CD8-positive, alpha-beta memory T cell (primary cell): ENCODE measurements around the gene CD81. TPM values are rescaled to one million over a fixed set of nuclear protein-coding genes. Genes with fewer than 3 reads are reported as not detected.

Experiments
- CTCF ChIA-PET: fragments of 350-600 bp; sonication (Branson Sonifier 250); formaldehyde crosslinking; loops from one replicate; lab custom pipeline; 2021; ENCODE audit warnings: antibody characterized with exemption; lab: Charles Lee
- POLR2A ChIA-PET: fragments of 350-600 bp; sonication (Branson Sonifier 250); formaldehyde crosslinking; loops from one replicate; lab custom pipeline; 2021; ENCODE audit warnings: antibody characterized with exemption; lab: Charles Lee
- DNase-seq, 5 donors: peaks; one replicate each; pipeline versions ENCODE4 v3.0.0 to v3.0.0-alpha.2; 2020 to 2022; ENCODE audit warnings: mixed read lengths in 1 of 5
- H3K27ac ChIP-seq: one replicate; pipeline ENCODE4 v1.7.0; 2013; ENCODE audit warnings: low read depth, mild to moderate bottlenecking, low read length, moderate library complexity
- H3K27me3 ChIP-seq: 2 replicates; pipeline ENCODE4 v1.7.0; 2013; ENCODE audit warnings: low read length, mild to moderate bottlenecking; ENCODE audit not compliant: insufficient read depth, poor library complexity, severe bottlenecking
- H3K36me3 ChIP-seq: 2 replicates; pipeline ENCODE4 v1.7.0; 2013; ENCODE audit warnings: mild to moderate bottlenecking, low read length, moderate library complexity; ENCODE audit not compliant: insufficient read depth
- H3K4me1 ChIP-seq: 2 replicates; pipeline ENCODE4 v1.7.0; 2013; ENCODE audit warnings: mild to moderate bottlenecking, low read length, moderate library complexity; ENCODE audit not compliant: insufficient read depth
- H3K4me3 ChIP-seq: 2 replicates; pipeline ENCODE4 v1.7.0; 2013; ENCODE audit warnings: mild to moderate bottlenecking, low read length
- H3K9me3 ChIP-seq: 2 replicates; pipeline ENCODE4 v1.7.0; 2013; ENCODE audit warnings: mild to moderate bottlenecking, low read length
- H3K27ac Mint-ChIP-seq, 8 donors: one replicate each; pipeline ENCODE4 v1.8.0; 2020 to 2021; ENCODE audit warnings: mixed read lengths in 8 of 8, mild to moderate bottlenecking in 6 of 8, inconsistent platforms in 3 of 8, moderate library complexity in 3 of 8
- H3K27me3 Mint-ChIP-seq, 2 donors: one replicate each; pipeline ENCODE4 v1.8.0; 2020 to 2021; ENCODE audit warnings: mixed read lengths in 2 of 2, mild to moderate bottlenecking in 1 of 2, moderate library complexity in 1 of 2
- H3K36me3 Mint-ChIP-seq, 3 donors: one replicate each; pipeline ENCODE4 v1.8.0; 2020 to 2021; ENCODE audit warnings: mixed read lengths in 3 of 3, inconsistent platforms in 1 of 3, mild to moderate bottlenecking in 1 of 3
- H3K4me1 Mint-ChIP-seq, 3 donors: one replicate each; pipeline ENCODE4 v1.8.0; 2020 to 2021; ENCODE audit warnings: mixed read lengths in 3 of 3, inconsistent platforms in 1 of 3, mild to moderate bottlenecking in 1 of 3
- H3K4me3 Mint-ChIP-seq, 7 donors: one replicate each; pipeline ENCODE4 v1.8.0; 2020 to 2021; ENCODE audit warnings: mixed read lengths in 7 of 7, mild to moderate bottlenecking in 6 of 7, moderate library complexity in 4 of 7, inconsistent platforms in 2 of 7
- H3K9me3 Mint-ChIP-seq, 5 donors: one replicate each; pipeline ENCODE4 v1.8.0; 2020 to 2022; ENCODE audit warnings: mixed read lengths in 5 of 5, mild to moderate bottlenecking in 3 of 5, moderate library complexity in 2 of 5, inconsistent platforms in 1 of 5
- polyA plus RNA-seq: library from polyadenylated mRNA; unstranded; fragments of 300-500 nt; fragmentation: Illumina TruSeq; gene quantifications from one replicate; pipeline ENCODE4 v1.2.3, GENCODE V29; 2021
- total RNA-seq, 2 experiments: library from RNA; stranded (reverse); gene quantifications; one replicate each; pipeline ENCODE4 v1.2.3, GENCODE V29; 2021

CD81 gene
- total and polyA plus RNA-seq, 3 experiments from 2014 or later, result 107 to 189 (median 176) TPM

DNA sequence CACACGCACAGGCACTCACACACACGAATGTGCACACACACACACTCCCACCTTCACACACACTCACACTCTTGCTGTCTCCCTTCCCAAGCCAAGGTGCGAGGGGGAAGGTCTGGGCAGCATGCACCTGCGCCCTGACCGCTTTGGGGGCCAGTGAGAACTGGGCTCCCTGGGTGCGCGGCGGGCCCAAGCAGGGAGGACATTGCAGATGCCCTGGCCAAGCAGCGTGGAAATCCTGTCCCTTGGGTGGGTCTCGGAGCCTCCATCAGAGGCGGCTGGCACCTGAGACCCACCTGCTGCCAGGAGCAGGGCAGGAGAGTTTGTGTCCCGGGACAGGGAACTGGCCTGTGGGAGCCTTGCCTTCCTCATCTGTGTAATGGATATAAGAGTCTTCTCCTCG, 3.3 kb downstream of the CD81 start:
- Histone ChIP-seq H3K27me3 (no peaks in the 10 kb centered on the region), H3K36me3 (no peaks in the 10 kb centered on the region), H3K4me1 (peaks cover 50% of the 10 kb centered on the region), H3K4me3 (no peak overlapping the region), H3K9me3 (no peaks in the 10 kb centered on the region), H3K27ac (no peak overlapping the region)
- Mint-ChIP-seq H3K4me3 (peak overlapping the region in 6 of 7 donors; percentile 47 to 82 (median 70)), H3K27me3 (peaks cover 0 to 3% of the 10 kb centered on the region in 2 donors), H3K9me3 (no peaks in the 10 kb centered on the region), H3K27ac (peak overlapping the region; percentile 73 to 88 (median 79)), H3K36me3 (peaks cover 0 to 17% (median 0%) of the 10 kb centered on the region in 3 donors), H3K4me1 (peaks cover 43 to 76% (median 54%) of the 10 kb centered on the region in 3 donors)
- CTCF ChIA-PET, result no interaction called here
- no peak for DNase-seq
- POLR2A ChIA-PET, result no interaction called here

DNA sequence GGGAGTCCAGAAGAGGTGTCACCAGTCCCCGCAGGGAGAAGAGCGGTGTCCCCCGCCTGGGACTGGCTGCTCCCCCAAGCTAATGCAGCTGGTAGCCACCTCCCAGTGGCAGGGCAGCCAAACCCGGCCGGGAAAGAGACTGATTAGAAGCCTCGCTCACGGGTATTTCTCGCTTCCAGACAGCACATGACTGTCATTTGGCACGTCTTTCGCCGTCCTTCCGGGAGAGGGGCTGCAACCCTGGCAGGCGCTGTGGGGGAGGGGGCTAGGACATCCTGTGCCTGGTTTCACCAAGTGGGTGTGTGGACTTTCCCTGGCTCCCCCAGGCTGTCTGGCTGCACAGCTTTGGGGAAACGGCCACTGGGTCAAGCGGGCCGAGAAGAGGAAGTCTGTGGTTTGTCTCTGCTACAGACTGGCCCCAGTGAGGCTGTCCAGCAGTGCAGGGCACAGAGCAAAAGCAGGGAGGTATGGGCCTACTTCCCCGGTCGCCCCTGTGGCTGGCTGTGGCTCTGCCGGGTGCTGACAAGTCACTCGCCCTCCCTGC, 3.8 kb downstream of the CD81 start:
- no peaks in the 10 kb centered on the region for H3K36me3 ChIP-seq
- H3K27ac ChIP-seq, result no peak overlapping the region
- no peaks in the 10 kb centered on the region for H3K27me3 ChIP-seq
- peak in 1 of 5 donors; percentile 49 for DNase-seq
- peaks cover 0 to 20% (median 0%) of the 10 kb centered on the region in 3 donors for H3K36me3 Mint-ChIP-seq
- H3K4me1 Mint-ChIP-seq, result peaks cover 48 to 80% (median 58%) of the 10 kb centered on the region in 3 donors
- ChIA-PET POLR2A (no interaction called here), CTCF (no interaction called here)
- H3K27me3 Mint-ChIP-seq, result peaks cover 0 to 3% of the 10 kb centered on the region in 2 donors
- H3K4me1 ChIP-seq, result peaks cover 55% of the 10 kb centered on the region
- no peaks in the 10 kb centered on the region for H3K9me3 Mint-ChIP-seq
- peak overlapping the region in 7 of 8 donors; percentile 29 to 87 (median 76) for H3K27ac Mint-ChIP-seq
- no peaks in the 10 kb centered on the region for H3K9me3 ChIP-seq
- H3K4me3 Mint-ChIP-seq, result peak overlapping the region in 5 of 7 donors; percentile 27 to 72 (median 55)
- no peak overlapping the region for H3K4me3 ChIP-seq

DNA sequence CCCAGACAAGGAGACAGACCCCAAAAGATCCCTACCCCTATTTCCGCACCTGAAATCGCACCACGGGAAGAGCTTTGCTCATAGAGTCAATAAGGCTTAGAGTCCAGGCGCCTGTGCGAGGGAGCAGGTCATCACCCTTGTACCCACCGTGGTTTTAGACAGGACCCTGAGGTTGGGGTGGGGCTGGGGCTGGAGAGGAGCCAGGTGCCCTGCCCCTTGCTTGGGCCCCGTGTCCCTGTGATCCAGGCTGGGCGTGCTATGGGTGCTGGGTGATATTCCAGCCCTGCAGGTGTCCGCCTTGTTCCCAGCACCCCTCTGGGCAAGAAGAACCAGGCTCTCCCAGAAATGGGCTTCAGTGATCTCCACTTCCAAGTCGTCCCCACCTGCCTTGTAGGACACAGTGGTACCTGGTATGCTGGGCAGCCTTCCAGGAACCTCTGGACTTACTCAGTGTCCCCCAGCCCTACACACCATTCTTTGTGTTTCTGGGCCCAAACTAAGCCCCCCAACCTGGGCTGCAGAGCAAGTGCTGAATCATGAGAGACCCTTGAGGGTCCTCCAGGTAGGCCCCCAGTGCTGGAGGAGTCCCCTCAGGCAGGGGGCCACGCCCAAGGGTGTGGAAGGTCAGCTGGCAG, 4.5 kb downstream of the CD81 start:
- peak overlapping the region in 6 of 8 donors; percentile 17 to 81 (median 48) for H3K27ac Mint-ChIP-seq
- DNase-seq, result peak in 1 of 5 donors; percentile 44
- Histone ChIP-seq H3K9me3 (no peaks in the 10 kb centered on the region), H3K27me3 (no peaks in the 10 kb centered on the region), H3K36me3 (no peaks in the 10 kb centered on the region), H3K4me3 (no peak overlapping the region), H3K4me1 (peaks cover 60% of the 10 kb centered on the region), H3K27ac (no peak overlapping the region)
- H3K36me3 Mint-ChIP-seq, result peaks cover 0 to 23% (median 0%) of the 10 kb centered on the region in 3 donors
- H3K4me3 Mint-ChIP-seq, result peak overlapping the region; percentile 23 to 79 (median 57)
- no peaks in the 10 kb centered on the region for H3K27me3 Mint-ChIP-seq
- ChIA-PET CTCF (interaction anchor here (0.7 to 1.6 kb wide), 2 partner anchors 19 to 76 kb away, joined by 3 to 11 read pairs; partner anchors contain the start of gene TSSC4), POLR2A (interaction anchor here (1.2 kb wide), 1 partner anchor 19 kb away, joined by 3 read pairs; the partner anchor contains the start of gene TSSC4)
- no peaks in the 10 kb centered on the region for H3K9me3 Mint-ChIP-seq
- peaks cover 52 to 83% (median 59%) of the 10 kb centered on the region in 3 donors for H3K4me1 Mint-ChIP-seq

DNA sequence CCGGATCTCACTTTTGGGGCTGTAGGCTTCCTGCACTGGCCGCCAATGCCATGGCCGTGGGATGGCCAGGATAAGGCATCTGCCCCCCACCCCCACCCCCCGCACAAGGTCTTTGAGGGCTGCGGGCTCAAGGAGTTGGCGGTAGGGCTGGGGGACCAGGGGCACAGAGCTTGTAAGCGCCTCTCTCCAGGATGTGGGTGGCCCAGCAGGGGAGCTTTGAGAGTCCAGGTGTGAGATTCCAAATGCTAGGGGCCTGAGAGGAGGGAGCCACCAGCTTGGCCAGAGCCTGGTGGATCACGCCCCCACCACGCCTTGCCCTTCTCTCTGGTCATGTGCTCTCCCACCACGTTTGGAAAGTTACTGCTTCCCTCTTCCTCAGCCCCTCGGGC, 5.0 kb downstream of the CD81 start:
- no peaks in the 10 kb centered on the region for H3K36me3 ChIP-seq
- H3K4me1 ChIP-seq, result peaks cover 62% of the 10 kb centered on the region
- CTCF ChIA-PET, result interaction anchor here (0.7 to 1.6 kb wide), 2 partner anchors 19 to 76 kb away, joined by 3 to 11 read pairs; partner anchors contain the start of gene TSSC4
- Mint-ChIP-seq H3K27ac (peak overlapping the region in 5 of 8 donors; percentile 17 to 90 (median 67)), H3K27me3 (no peaks in the 10 kb centered on the region), H3K9me3 (no peaks in the 10 kb centered on the region), H3K4me1 (peaks cover 57 to 88% (median 64%) of the 10 kb centered on the region in 3 donors), H3K36me3 (peaks cover 0 to 23% (median 0%) of the 10 kb centered on the region in 3 donors), H3K4me3 (peak overlapping the region in 2 of 7 donors; percentile 13 to 72)
- H3K4me3 ChIP-seq, result no peak overlapping the region
- no peaks in the 10 kb centered on the region for H3K9me3 ChIP-seq
- DNase-seq, result peak in 1 of 5 donors; percentile 46
- POLR2A ChIA-PET, result interaction anchor here (0.8 to 1.2 kb wide), 2 partner anchors 18 to 20 kb away, joined by 3 to 5 read pairs; partner anchors contain the start of gene TSSC4
- H3K27me3 ChIP-seq, result no peaks in the 10 kb centered on the region
- no peak overlapping the region for H3K27ac ChIP-seq

DNA sequence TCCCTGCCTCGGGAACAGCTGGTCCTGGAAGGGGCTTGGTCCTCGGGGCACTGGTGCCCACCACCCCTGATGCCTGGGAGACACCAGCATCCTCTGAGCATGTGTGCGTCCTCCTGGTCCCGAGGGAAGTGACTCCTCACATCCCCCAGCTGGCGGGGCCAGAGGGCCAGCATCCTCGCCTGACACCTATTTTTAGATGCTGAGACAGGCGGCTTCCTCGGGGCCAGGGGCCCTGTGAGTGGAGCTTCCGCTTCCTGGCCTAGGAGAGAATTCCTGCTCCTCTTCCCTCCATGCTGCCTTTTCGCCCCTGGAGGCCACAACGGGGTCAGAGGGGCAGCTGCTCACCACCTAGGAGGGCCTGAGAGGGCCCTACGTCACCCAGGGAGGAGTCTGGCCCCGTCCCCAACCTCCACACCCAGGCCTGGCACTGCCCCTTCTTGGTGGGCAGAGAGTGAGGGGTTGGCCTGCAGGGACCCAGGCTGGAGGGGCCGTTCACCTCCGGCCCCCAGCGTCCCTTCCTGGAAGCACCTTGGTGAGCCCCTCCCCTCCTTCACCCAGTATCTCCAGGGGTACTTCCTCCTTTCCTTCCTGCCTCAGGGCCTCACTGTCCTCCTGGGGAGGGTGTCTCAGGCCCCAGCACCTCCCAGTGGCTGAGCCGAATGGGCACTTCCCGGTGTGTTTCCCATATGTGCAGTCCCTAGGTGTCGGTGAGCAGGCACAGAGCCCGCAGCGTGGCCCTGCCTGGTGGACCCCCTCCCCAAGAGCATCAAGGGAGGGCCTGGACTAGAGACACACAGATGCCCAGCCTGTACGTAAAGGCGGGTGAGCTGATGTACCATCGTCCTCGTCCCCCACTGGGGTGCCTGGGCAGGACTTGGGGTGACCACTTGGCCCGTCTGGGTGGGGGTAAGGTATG, 6.1 kb downstream of the CD81 start:
- Mint-ChIP-seq H3K9me3 (no peaks in the 10 kb centered on the region), H3K36me3 (peaks cover 0 to 19% (median 0%) of the 10 kb centered on the region in 3 donors), H3K4me1 (peaks cover 66 to 94% (median 71%) of the 10 kb centered on the region in 3 donors), H3K4me3 (peak overlapping the region in 4 of 7 donors; percentile 8 to 87 (median 46)), H3K27me3 (no peaks in the 10 kb centered on the region), H3K27ac (peak overlapping the region in 7 of 8 donors; percentile 33 to 84 (median 63))
- ChIA-PET CTCF (interaction anchor here (1.4 to 2.8 kb wide), 3 partner anchors 17 to 80 kb away, joined by 3 to 11 read pairs (median 7); partner anchors contain the start of gene TSSC4), POLR2A (interaction anchor here (0.6 to 1.2 kb wide), 3 partner anchors 17 to 231 kb away, joined by 3 to 5 read pairs (median 3); partner anchors contain the start of gene TSSC4)
- Histone ChIP-seq H3K4me3 (no peak overlapping the region), H3K36me3 (no peaks in the 10 kb centered on the region), H3K9me3 (no peaks in the 10 kb centered on the region), H3K27me3 (no peaks in the 10 kb centered on the region), H3K4me1 (peaks cover 71% of the 10 kb centered on the region), H3K27ac (no peak overlapping the region)
- DNase-seq, result peak in 1 of 5 donors; percentile 43

DNA sequence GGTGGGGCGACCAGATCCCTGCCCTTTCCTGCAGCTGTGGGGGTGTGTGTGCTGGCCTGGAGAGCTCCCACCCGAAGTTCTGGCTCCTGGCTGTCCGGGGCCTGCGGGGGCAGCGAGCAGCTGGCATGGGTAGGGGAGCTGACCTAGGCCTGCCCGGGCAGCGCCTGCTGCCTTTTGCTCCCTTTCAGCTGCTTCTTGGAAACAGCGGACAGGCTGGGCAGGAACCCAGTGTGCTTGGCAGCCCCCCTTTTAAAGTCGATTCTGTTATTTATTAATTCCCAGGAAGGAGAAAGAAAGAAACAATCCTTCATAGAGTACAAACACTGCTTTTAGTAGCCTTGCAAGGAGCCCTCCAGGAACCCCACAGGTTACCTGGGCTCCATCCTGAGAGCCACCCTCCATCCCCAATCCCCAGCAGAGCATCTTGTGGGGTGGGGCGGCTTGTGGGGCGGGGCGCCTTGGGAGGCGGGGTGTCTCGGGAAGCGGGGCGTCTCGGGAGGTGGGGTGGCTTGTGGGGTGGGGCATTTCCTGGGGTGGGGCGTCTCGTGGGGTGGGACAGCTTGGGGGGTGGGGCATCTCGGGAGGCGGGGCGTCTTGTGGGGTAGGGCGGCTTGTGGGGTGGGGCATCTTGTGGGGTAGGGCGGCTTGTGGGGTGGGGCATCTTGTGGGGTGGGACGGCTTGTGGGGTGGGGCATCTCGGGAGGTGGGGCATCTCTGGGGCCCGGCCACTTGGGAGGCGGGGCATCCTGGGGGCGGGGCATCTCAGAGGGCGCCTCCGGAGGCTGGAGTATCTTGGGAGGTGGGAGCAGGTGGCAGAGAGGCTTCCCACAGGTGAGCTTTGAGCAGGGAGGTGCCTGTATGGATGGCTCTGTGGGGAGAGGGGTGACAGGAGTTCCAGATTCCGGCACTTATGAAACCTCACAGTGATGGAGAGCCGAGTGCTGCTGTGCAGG, 7.0 kb downstream of the CD81 start:
- no peaks in the 10 kb centered on the region for H3K9me3 ChIP-seq
- peaks cover 66 to 94% (median 70%) of the 10 kb centered on the region in 3 donors for H3K4me1 Mint-ChIP-seq
- H3K9me3 Mint-ChIP-seq, result no peaks in the 10 kb centered on the region
- H3K27ac Mint-ChIP-seq, result peak overlapping the region; percentile 47 to 96 (median 84)
- peak overlapping the region; percentile 58 to 92 (median 85) for H3K4me3 Mint-ChIP-seq
- ChIA-PET POLR2A (interaction anchor here (0.5 kb wide), 1 partner anchor 9 kb away, joined by 3 read pairs; no protein-coding TSS in a partner anchor), CTCF (interaction anchor here (1.3 to 2.8 kb wide), 3 partner anchors 12 to 81 kb away, joined by 3 to 7 read pairs (median 3); partner anchors contain the start of gene TSSC4)
- H3K4me1 ChIP-seq, result peaks cover 71% of the 10 kb centered on the region
- H3K4me3 ChIP-seq, result no peak overlapping the region
- no peaks in the 10 kb centered on the region for H3K27me3 Mint-ChIP-seq
- H3K27me3 ChIP-seq, result no peaks in the 10 kb centered on the region
- H3K36me3 ChIP-seq, result no peaks in the 10 kb centered on the region
- H3K36me3 Mint-ChIP-seq, result peaks cover 0 to 16% (median 0%) of the 10 kb centered on the region in 3 donors
- DNase-seq, result peak in 4 of 5 donors; percentile 48 to 75 (median 60)
- H3K27ac ChIP-seq, result peak overlapping the region; percentile 31
